ENCODE data around the gene GREB1.

GRCh38 chr2:11528228-11528627 lies 5.6 kb upstream of the GREB1 start:
- TF ChIP-seq, protein P1, sequence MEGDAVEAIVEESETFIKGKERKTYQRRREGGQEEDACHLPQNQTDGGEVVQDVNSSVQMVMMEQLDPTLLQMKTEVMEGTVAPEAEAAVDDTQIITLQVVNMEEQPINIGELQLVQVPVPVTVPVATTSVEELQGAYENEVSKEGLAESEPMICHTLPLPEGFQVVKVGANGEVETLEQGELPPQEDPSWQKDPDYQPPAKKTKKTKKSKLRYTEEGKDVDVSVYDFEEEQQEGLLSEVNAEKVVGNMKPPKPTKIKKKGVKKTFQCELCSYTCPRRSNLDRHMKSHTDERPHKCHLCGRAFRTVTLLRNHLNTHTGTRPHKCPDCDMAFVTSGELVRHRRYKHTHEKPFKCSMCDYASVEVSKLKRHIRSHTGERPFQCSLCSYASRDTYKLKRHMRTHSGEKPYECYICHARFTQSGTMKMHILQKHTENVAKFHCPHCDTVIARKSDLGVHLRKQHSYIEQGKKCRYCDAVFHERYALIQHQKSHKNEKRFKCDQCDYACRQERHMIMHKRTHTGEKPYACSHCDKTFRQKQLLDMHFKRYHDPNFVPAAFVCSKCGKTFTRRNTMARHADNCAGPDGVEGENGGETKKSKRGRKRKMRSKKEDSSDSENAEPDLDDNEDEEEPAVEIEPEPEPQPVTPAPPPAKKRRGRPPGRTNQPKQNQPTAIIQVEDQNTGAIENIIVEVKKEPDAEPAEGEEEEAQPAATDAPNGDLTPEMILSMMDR (IDR thresholded peaks at IDR 0.05; ENCODE audit: insufficient read depth, low read length, poor library complexity, severe bottlenecking): no peak
- TF ChIP-seq EZH2phosphoT487 (conservative IDR thresholded peaks at IDR 0.05; ENCODE audit: low read length): no peak
